GM12878 (cell line): ENCODE results near the gene CTDP1. TPM values are rescaled to one million over a fixed set of nuclear protein-coding genes. Genes with fewer than 3 reads are reported as not detected.
A peak's percentile ranks its signal among the peaks of the same experiment; 100 is the strongest.

ENCODE experiments used
- CEBPB ChIP-seq, 2 experiments: fragments of 150-350 bp in 1 of 2; IDR thresholded peaks; 2 replicates each; pipeline ENCODE4 v1.6.1; 2012 to 2014; ENCODE audit warnings: low read depth in 2 of 2, low read length in 2 of 2, borderline replicate concordance in 1 of 2, inconsistent platforms in 1 of 2
- EED ChIP-seq: sonication (generic); IDR thresholded peaks from 2 replicates; pipeline ENCODE4 v1.6.1; 2016; ENCODE audit warnings: antibody characterized with exemption, low read depth
- GABPA ChIP-seq: IDR thresholded peaks from 2 replicates; pipeline ENCODE4 v1.6.1; 2014; ENCODE audit warnings: antibody characterized with exemption, low read depth, mild to moderate bottlenecking, inconsistent platforms
- HDGF ChIP-seq: fragments of 450-650 bp; IDR thresholded peaks from 2 replicates; pipeline ENCODE4 v1.6.1; 2016; ENCODE audit warnings: antibody characterized with exemption
- MEF2A ChIP-seq: IDR thresholded peaks from 2 replicates; pipeline ENCODE4 v1.6.1; 2011; ENCODE audit warnings: low read depth, mild to moderate bottlenecking, low read length, moderate library complexity; ENCODE audit not compliant: insufficient read depth
- MEF2B ChIP-seq: fragments of 450-650 bp; IDR thresholded peaks from 2 replicates; pipeline ENCODE4 v1.6.1; 2018; ENCODE audit warnings: mild to moderate bottlenecking, moderate library complexity; ENCODE audit not compliant: partially characterized antibody, poor library complexity, severe bottlenecking
- NFYB ChIP-seq: IDR thresholded peaks from 2 replicates; pipeline ENCODE4 v1.6.1; 2011; ENCODE audit warnings: low read depth, mild to moderate bottlenecking, low read length, improper control_type of control experiment, moderate library complexity; ENCODE audit not compliant: insufficient read depth
- NR2F1 ChIP-seq: fragments of 450-650 bp; conservative IDR thresholded peaks from 2 replicates; pipeline ENCODE4 v1.6.1; 2017; ENCODE audit warnings: mild to moderate bottlenecking
- RAD21 ChIP-seq: IDR thresholded peaks from 2 replicates; pipeline ENCODE4 v1.6.1; 2011; ENCODE audit warnings: mild to moderate bottlenecking, low read depth, low read length, moderate library complexity; ENCODE audit not compliant: insufficient read depth
- RBBP5 ChIP-seq: fragments of 200-600 bp; sonication (generic); conservative IDR thresholded peaks from 2 replicates; pipeline ENCODE4 v1.6.1; 2016
- WRNIP1 ChIP-seq: IDR thresholded peaks from 2 replicates; pipeline ENCODE4 v1.6.1; 2011; ENCODE audit warnings: low read depth, low read length, improper control_type of control experiment, borderline replicate concordance
- polyA plus RNA-seq, 11 experiments: library from polyadenylated mRNA; depleted of rRNA in 4 of 11; unstranded in 6 of 11; stranded (reverse) in 5 of 11; fragments of >200 nt; fragmentation: Nextera tagmentation in 4 of 11; fragmentation: Illumina TruSeq in 1 of 11; extraction: Ambion mirVana in 4 of 11; extraction: Trizol in 1 of 11; gene quantifications; 1 replicate in 1 of 11; 2 replicates in 10 of 11; pipeline versions ENCODE4 v1.2.1 to v1.2.3, GENCODE V29; 2011 to 2016; ENCODE audit warnings: inconsistent platforms in 2 of 11, missing spikeins in 2 of 11, low read depth in 1 of 11
- total RNA-seq, 4 experiments: library from RNA; depleted of rRNA in 3 of 4; stranded (reverse); fragments of >200 nt in 3 of 4; fragmentation: Illumina TruSeq in 1 of 4; extraction: Trizol in 1 of 4; gene quantifications; 2 replicates each; pipeline versions ENCODE4 v1.2.1 to v1.2.3, GENCODE V29; 2013 to 2021
- TF ChIP-seq, protein P1 (sequence below): fragments of 450-650 bp; conservative IDR thresholded peaks from 2 replicates; pipeline ENCODE4 v1.6.1; 2017; ENCODE audit warnings: mild to moderate bottlenecking, moderate library complexity
- TF ChIP-seq, protein P2 (sequence below): fragments of 450-650 bp; IDR thresholded peaks from 2 replicates; pipeline ENCODE4 v1.6.1; 2016; ENCODE audit warnings: mild to moderate bottlenecking
- TF ChIP-seq, protein P3 (sequence below): IDR thresholded peaks from 2 replicates; pipeline ENCODE4 v1.6.1; 2012; ENCODE audit warnings: improper control_type of control experiment, low read depth, low read length; ENCODE audit not compliant: insufficient replicate concordance
- TF ChIP-seq, protein P4 (sequence below), 3 experiments: IDR thresholded peaks in 2 of 3; conservative IDR thresholded peaks in 1 of 3; 2 replicates each; pipeline ENCODE4 v1.5.1; 2011; ENCODE audit warnings: low read depth in 3 of 3, low read length in 3 of 3, mild to moderate bottlenecking in 3 of 3, control low read depth in 2 of 3, moderate library complexity in 2 of 3, inconsistent platforms in 1 of 3, mixed read lengths in 1 of 3; ENCODE audit not compliant: control insufficient read depth in 2 of 3, insufficient read depth in 1 of 3; ENCODE audit errors: extremely low read depth in 1 of 3

Gene CTDP1
- total and polyA plus RNA-seq, 10 of the 15 experiments (the other 5 are each of a cell fraction or from before 2014, with no cell fraction given) = 0.32 to 31.3 (median 8.8) TPM

DNA sequence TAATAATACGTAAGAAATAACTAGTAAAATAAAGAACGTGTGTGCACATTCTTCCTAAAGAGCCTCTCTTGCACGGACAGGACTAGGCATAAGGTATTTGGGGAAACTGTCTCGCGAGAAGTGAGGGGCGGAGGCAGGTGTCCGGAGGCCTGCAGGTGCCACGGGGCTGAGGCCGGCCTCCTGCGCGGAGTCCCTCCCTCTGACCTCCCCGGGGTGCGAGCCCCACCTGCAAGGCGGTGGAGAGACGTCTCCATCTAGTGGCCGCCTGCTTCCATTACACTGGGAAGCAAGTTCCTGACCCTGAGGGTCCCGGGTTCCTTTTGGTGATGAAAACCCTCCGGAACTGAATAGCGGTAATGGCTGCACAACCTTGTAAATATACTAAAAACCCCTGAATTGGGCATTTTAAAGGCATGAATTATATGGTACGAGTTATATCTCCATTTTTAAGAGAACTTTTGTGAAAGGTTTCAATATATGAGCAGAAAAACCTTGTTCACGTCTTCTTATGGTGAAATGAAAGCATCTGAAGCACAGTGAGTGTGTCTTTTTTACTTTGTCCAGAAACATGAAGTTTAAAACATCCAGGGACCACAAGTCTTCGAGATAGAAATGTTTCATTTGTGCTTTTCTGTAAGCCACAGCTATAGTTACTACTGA, 35.5 kb upstream of the CTDP1 start (continued):
- peak; percentile 97 for TF ChIP-seq RAD21
- TF ChIP-seq, protein P1, sequence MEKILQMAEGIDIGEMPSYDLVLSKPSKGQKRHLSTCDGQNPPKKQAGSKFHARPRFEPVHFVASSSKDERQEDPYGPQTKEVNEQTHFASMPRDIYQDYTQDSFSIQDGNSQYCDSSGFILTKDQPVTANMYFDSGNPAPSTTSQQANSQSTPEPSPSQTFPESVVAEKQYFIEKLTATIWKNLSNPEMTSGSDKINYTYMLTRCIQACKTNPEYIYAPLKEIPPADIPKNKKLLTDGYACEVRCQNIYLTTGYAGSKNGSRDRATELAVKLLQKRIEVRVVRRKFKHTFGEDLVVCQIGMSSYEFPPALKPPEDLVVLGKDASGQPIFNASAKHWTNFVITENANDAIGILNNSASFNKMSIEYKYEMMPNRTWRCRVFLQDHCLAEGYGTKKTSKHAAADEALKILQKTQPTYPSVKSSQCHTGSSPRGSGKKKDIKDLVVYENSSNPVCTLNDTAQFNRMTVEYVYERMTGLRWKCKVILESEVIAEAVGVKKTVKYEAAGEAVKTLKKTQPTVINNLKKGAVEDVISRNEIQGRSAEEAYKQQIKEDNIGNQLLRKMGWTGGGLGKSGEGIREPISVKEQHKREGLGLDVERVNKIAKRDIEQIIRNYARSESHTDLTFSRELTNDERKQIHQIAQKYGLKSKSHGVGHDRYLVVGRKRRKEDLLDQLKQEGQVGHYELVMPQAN = no peak
- TF ChIP-seq, protein P2, sequence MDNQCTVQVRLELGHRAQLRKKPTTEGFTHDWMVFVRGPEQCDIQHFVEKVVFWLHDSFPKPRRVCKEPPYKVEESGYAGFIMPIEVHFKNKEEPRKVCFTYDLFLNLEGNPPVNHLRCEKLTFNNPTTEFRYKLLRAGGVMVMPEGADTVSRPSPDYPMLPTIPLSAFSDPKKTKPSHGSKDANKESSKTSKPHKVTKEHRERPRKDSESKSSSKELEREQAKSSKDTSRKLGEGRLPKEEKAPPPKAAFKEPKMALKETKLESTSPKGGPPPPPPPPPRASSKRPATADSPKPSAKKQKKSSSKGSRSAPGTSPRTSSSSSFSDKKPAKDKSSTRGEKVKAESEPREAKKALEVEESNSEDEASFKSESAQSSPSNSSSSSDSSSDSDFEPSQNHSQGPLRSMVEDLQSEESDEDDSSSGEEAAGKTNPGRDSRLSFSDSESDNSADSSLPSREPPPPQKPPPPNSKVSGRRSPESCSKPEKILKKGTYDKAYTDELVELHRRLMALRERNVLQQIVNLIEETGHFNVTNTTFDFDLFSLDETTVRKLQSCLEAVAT = 0 out of 2 replicates have a peak, but pooled peaks have one; percentile 39
- TF ChIP-seq RBBP5 = no peak
- TF ChIP-seq NFYB = no peak
- TF ChIP-seq MEF2A = no peak
- TF ChIP-seq GABPA = no peak
- TF ChIP-seq, protein P3, sequence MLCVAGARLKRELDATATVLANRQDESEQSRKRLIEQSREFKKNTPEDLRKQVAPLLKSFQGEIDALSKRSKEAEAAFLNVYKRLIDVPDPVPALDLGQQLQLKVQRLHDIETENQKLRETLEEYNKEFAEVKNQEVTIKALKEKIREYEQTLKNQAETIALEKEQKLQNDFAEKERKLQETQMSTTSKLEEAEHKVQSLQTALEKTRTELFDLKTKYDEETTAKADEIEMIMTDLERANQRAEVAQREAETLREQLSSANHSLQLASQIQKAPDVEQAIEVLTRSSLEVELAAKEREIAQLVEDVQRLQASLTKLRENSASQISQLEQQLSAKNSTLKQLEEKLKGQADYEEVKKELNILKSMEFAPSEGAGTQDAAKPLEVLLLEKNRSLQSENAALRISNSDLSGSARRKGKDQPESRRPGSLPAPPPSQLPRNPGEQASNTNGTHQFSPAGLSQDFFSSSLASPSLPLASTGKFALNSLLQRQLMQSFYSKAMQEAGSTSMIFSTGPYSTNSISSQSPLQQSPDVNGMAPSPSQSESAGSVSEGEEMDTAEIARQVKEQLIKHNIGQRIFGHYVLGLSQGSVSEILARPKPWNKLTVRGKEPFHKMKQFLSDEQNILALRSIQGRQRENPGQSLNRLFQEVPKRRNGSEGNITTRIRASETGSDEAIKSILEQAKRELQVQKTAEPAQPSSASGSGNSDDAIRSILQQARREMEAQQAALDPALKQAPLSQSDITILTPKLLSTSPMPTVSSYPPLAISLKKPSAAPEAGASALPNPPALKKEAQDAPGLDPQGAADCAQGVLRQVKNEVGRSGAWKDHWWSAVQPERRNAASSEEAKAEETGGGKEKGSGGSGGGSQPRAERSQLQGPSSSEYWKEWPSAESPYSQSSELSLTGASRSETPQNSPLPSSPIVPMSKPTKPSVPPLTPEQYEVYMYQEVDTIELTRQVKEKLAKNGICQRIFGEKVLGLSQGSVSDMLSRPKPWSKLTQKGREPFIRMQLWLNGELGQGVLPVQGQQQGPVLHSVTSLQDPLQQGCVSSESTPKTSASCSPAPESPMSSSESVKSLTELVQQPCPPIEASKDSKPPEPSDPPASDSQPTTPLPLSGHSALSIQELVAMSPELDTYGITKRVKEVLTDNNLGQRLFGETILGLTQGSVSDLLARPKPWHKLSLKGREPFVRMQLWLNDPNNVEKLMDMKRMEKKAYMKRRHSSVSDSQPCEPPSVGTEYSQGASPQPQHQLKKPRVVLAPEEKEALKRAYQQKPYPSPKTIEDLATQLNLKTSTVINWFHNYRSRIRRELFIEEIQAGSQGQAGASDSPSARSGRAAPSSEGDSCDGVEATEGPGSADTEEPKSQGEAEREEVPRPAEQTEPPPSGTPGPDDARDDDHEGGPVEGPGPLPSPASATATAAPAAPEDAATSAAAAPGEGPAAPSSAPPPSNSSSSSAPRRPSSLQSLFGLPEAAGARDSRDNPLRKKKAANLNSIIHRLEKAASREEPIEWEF = no peak
- no peak for TF ChIP-seq WRNIP1
- no peak for TF ChIP-seq MEF2B
- TF ChIP-seq NR2F1 = peak; percentile 82
- TF ChIP-seq EED = no peak
- no peak for TF ChIP-seq CEBPB (IDR thresholded peaks at IDR 0.05; ENCODE audit: borderline replicate concordance in 1 of 2, low read depth in 2 of 2, low read length in 2 of 2)
- TF ChIP-seq, protein P4, sequence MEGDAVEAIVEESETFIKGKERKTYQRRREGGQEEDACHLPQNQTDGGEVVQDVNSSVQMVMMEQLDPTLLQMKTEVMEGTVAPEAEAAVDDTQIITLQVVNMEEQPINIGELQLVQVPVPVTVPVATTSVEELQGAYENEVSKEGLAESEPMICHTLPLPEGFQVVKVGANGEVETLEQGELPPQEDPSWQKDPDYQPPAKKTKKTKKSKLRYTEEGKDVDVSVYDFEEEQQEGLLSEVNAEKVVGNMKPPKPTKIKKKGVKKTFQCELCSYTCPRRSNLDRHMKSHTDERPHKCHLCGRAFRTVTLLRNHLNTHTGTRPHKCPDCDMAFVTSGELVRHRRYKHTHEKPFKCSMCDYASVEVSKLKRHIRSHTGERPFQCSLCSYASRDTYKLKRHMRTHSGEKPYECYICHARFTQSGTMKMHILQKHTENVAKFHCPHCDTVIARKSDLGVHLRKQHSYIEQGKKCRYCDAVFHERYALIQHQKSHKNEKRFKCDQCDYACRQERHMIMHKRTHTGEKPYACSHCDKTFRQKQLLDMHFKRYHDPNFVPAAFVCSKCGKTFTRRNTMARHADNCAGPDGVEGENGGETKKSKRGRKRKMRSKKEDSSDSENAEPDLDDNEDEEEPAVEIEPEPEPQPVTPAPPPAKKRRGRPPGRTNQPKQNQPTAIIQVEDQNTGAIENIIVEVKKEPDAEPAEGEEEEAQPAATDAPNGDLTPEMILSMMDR (IDR thresholded peaks at IDR 0.05 in 2 of 3, conservative IDR thresholded peaks at IDR 0.05 in 1 of 3; ENCODE audit: control insufficient read depth in 2 of 3, extremely low read depth in 1 of 3, insufficient read depth in 1 of 3, low read depth in 3 of 3, low read length in 3 of 3) = peak; percentile 92 to 98 (median 93)
- no peak for TF ChIP-seq HDGF
